GM12864 (cell line): Measurements from ENCODE around the gene HERC4.
A peak's percentile ranks its signal among the peaks of the same experiment; 100 is the strongest.

ENCODE experiments used
- DNase-seq: peaks from one replicate; pipeline ENCODE4 v3.0.0-alpha.2; 2011; ENCODE audit warnings: low read depth
- H3K4me3 ChIP-seq: 2 replicates; pipeline ENCODE4 v1.5.1; 2011; ENCODE audit warnings: mild to moderate bottlenecking, low read depth, low read length, control low read depth
- CTCF ChIP-seq: IDR thresholded peaks from 2 replicates; pipeline ENCODE4 v1.5.1; 2011; ENCODE audit warnings: low read depth, mild to moderate bottlenecking, moderate library complexity, low read length, control low read depth, inconsistent platforms; ENCODE audit errors: missing control alignments

The HERC4 gene

GRCh38 chr10:68074775-68075549 lies at the start of gene HERC4:
Gene HERC4, minus strand, starts transcription at chr10:68075283. Its CDS starts 2,175 bp downstream, at chr10:68073108.
- H3K4me3 ChIP-seq, result peak within 1 kb of the TSS; percentile 71
- no peak for TF ChIP-seq CTCF
- DNase-seq, result peak; percentile 59

- no peak for TF ChIP-seq CTCF
- no peak overlapping the region for H3K4me3 ChIP-seq
- DNase-seq, result no peak
These were observed 49.6 kb upstream of the HERC4 start for GRCh38 chr10:68124718-68125117.

- H3K4me3 ChIP-seq, result no peak overlapping the region
- no peak for TF ChIP-seq CTCF
- DNase-seq, result no peak
These were observed 46.8 kb upstream of the HERC4 start for GRCh38 chr10:68121852-68122251.

DNA sequence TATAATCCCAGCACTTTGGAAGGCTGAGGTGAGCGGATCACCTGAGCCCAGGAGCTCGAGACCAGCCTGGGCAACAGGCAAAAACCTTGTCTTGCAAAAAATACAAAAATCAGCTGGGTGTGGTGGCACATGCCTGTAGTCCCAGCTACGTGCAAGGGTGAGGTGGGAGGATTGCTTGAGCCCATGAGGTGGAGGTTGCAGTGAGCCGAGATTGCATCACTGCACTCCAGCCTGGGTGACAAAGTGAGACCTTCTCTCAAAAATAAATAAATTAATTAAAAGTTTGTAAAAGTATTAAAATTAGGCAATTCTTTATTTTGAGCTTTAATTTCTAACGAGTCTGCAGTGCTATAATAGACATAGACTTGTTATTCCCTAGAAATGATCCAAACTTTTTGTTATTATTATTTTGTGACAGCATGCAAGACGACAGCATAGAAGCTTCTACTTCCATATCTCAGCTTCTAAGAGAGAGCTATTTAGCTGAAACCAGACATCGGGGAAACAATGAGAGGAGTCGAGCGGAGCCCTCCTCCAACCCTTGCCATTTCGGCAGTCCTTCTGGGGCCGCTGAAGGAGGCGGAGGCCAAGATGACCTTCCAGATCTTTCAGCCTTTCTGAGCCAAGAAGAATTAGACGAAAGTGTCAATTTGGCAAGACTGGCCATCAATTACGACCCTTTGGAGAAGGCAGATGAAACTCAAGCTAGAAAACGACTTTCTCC lies 46.1 kb upstream of the HERC4 start:
- TF ChIP-seq CTCF, result no peak
- no peak for DNase-seq
- no peak overlapping the region for H3K4me3 ChIP-seq

DNA sequence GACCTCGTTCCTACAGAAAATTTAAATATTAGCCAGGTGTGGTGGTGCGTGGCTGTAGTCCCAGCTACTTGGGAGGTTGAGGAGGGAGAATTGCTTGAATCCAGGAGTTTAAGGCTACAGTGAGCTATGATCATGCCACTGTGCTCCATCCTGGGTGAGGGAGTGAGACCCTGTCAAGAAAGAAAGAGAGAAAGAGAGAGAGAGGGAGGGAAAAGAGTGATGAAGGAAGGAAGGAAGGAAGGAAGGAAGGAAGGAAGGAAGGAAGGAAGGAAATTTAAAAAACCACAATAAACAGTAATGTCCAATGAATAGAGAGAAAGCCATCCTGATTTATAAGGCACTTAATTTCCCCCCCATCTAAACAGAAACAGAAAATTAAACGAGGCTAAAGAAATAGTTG lies 43.6 kb upstream of the HERC4 start:
- no peak for DNase-seq
- no peak overlapping the region for H3K4me3 ChIP-seq
- no peak for TF ChIP-seq CTCF

DNA sequence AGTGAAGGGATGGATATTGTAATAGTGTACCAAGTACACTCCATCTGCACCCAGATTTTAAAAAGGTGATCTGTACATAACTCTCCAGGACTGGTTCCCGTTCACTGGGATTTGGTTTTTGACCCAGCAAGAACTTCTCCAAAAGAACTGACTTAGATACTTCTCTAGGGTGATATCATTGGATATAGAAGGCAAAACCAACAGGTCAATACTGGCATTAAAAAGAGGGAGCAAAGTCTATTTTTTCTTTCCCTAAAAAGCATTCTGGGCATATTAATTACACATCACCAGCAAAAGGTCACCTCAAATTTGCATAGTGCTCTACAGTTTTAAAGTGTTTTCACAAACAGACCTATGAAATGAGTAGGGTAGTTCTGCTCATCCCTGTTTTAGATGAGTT lies 37.8 kb upstream of the HERC4 start:
- no peak for DNase-seq
- no peak overlapping the region for H3K4me3 ChIP-seq
- TF ChIP-seq CTCF, result no peak
